Panc1 (cell line): Measurements from ENCODE around the gene FARP2. TPM values are rescaled to one million over a fixed set of nuclear protein-coding genes. Genes with fewer than 3 reads are reported as not detected.
"Not testable (repeated sequence)": the region's sequence is repeated elsewhere in the genome, so short reads cannot be mapped to it uniquely, and the experiment has no call there.

ENCODE experiments used
- ATAC-seq: fragments of 200-7000 bp; cut with Tn5 transposase; 2 replicates; pipeline ENCODE4 v1.9.1; 2020; ENCODE audit warnings: mild to moderate bottlenecking, moderate library complexity
- BruUV-seq: library from RNA; stranded (reverse); fragments of 400-500 nt; replicated peaks from 2 replicates; lab custom pipeline; 2021; lab: Mats Ljungman, UMichigan
- CTCF ChIA-PET: fragments of 300-600 bp; sonication (Branson Sonifier 250); formaldehyde crosslinking; loops from one replicate; lab custom pipeline; 2022; ENCODE audit warnings: antibody characterized with exemption; lab: Charles Lee
- POLR2A ChIA-PET: fragments of 300-600 bp; sonication (Branson Sonifier 250); formaldehyde crosslinking; loops from one replicate; lab custom pipeline; 2022; ENCODE audit warnings: antibody characterized with exemption; lab: Charles Lee
- DNase-seq: peaks from one replicate; pipeline ENCODE4 v3.0.0-alpha.2; 2010; ENCODE audit warnings: low read depth, low spot score
- H3K27ac ChIP-seq: 2 replicates; pipeline ENCODE4 v1.5.1; 2011; ENCODE audit warnings: mild to moderate bottlenecking, low read length, inconsistent platforms
- H3K27me3 ChIP-seq: fragments of 200-500 bp; sonication (Bioruptor generic); 2 replicates; pipeline ENCODE4 v1.6.0; 2014; ENCODE audit warnings: low read length, inconsistent platforms; ENCODE audit not compliant: control insufficient read depth, insufficient read depth
- H3K36me3 ChIP-seq: fragments of 200-500 bp; sonication (Bioruptor generic); 2 replicates; pipeline ENCODE4 v1.5.1; 2014; ENCODE audit warnings: inconsistent platforms, mild to moderate bottlenecking, low read length, moderate library complexity; ENCODE audit not compliant: control insufficient read depth, insufficient read depth
- H3K4me1 ChIP-seq: 2 replicates; pipeline ENCODE4 v1.5.1; 2011; ENCODE audit warnings: inconsistent platforms, mild to moderate bottlenecking, low read length, moderate library complexity; ENCODE audit not compliant: control insufficient read depth, insufficient read depth
- H3K4me3 ChIP-seq, 2 experiments: 2 replicates each; pipeline ENCODE4 v1.5.1; 2011 to 2012; ENCODE audit warnings: low read depth in 2 of 2, low read length in 2 of 2, mild to moderate bottlenecking in 2 of 2, inconsistent platforms in 1 of 2, moderate library complexity in 1 of 2
- H3K9me3 ChIP-seq: fragments of 200-500 bp; sonication (Bioruptor generic); 2 replicates; pipeline ENCODE4 v1.5.1; 2014; ENCODE audit warnings: low read depth, mild to moderate bottlenecking, inconsistent platforms, low read length, moderate library complexity; ENCODE audit not compliant: control insufficient read depth, insufficient read depth
- CTCF ChIP-seq: fragments of 450-650 bp; IDR thresholded peaks from 2 replicates; pipeline ENCODE4 v1.5.1; 2017; ENCODE audit warnings: mild to moderate bottlenecking
- POLR2AphosphoS5 ChIP-seq: IDR thresholded peaks from 2 replicates; pipeline ENCODE4 v1.6.1; 2012; ENCODE audit warnings: mild to moderate bottlenecking, low read depth, low read length, moderate library complexity
- REST ChIP-seq, 2 experiments: IDR thresholded peaks; 2 replicates each; pipeline ENCODE4 v1.6.1; 2011 to 2012; ENCODE audit warnings: low read depth in 2 of 2, control low read depth in 1 of 2, low read length in 1 of 2, mild to moderate bottlenecking in 1 of 2, moderate library complexity in 1 of 2; ENCODE audit not compliant: insufficient read depth in 1 of 2
- SIN3A ChIP-seq: IDR thresholded peaks from 2 replicates; pipeline ENCODE4 v1.6.1; 2012; ENCODE audit warnings: low read depth, mild to moderate bottlenecking, low read length, moderate library complexity, borderline replicate concordance; ENCODE audit not compliant: insufficient read depth
- TCF7L2 ChIP-seq: IDR thresholded peaks from 2 replicates; pipeline ENCODE4 v1.6.1; 2011; ENCODE audit warnings: mild to moderate bottlenecking, low read depth, low read length, inconsistent platforms
- in situ Hi-C: cut with HindIII; loops from 2 replicates; pipeline ENCODE4 v1.10.0; 2016; ENCODE audit warnings: low sequenced_read_pairs, low pct_unique_long_range_greater_than_20kb
- intact Hi-C: fragments of 100-400 bp; cut with micrococcal nuclease; formaldehyde crosslinking; loops from one replicate; pipeline ENCODE4 v1.10.0; 2022; ENCODE audit not compliant: unreplicated experiment
- total RNA-seq: library from RNA; stranded (reverse); gene quantifications from one replicate; pipeline ENCODE4 v1.2.1, GENCODE V29; 2021; ENCODE audit not compliant: unreplicated experiment

Gene FARP2
- total RNA-seq, 1 experiment from 2014 or later = 80.3 TPM

- CTCF ChIA-PET, POLR2A ChIA-PET, H3K27ac ChIP-seq: not testable (repeated sequence)
Measured at GRCh38 chr2:241506317-241506716, 150.2 kb downstream of the FARP2 start.

GRCh38 chr2:241506793-241507429, 150.8 kb downstream of the FARP2 start:
- H3K4me1 ChIP-seq = peaks cover 29% of the 10 kb centered on the region
- peak overlapping the region; percentile 79 to 83 for H3K4me3 ChIP-seq
- no peaks in the 10 kb centered on the region for H3K27me3 ChIP-seq
- no peak; the same call in 1 of the 2 replicates for ATAC-seq
- POLR2A ChIA-PET = no interaction called here
- no peak for DNase-seq
- H3K36me3 ChIP-seq = no peaks in the 10 kb centered on the region
- in situ Hi-C loops = no loop called here
- TF ChIP-seq CTCF = no peak
- TF ChIP-seq POLR2AphosphoS5 = no peak
- TF ChIP-seq SIN3A = no peak
- TF ChIP-seq TCF7L2 = no peak
- no peak for TF ChIP-seq REST (IDR thresholded peaks at IDR 0.05; ENCODE audit: insufficient read depth in 1 of 2, low read depth in 2 of 2, low read length in 1 of 2)
- CTCF ChIA-PET = no interaction called here
- no peaks in the 10 kb centered on the region for H3K9me3 ChIP-seq
- intact Hi-C loops = no loop called here
- H3K27ac ChIP-seq = peak overlapping the region; percentile 68
- BruUV-seq = TSS peak; percentile 75

More at GRCh38 chr2:241506317-241506716, 150.2 kb downstream of the FARP2 start:
- ATAC-seq, DNase-seq, H3K9me3 ChIP-seq, in situ Hi-C loops, intact Hi-C loops, H3K27me3 ChIP-seq, BruUV-seq, H3K4me3 ChIP-seq, H3K36me3 ChIP-seq: not testable (repeated sequence)
- peaks cover 29% of the 10 kb centered on the region for H3K4me1 ChIP-seq
